GM23338 (cell line): ENCODE measurements around the gene NUMB. TPM values are rescaled to one million over a fixed set of nuclear protein-coding genes. Genes with fewer than 3 reads are reported as not detected.

Experiments used
- ATAC-seq: fragments of 200-7000 bp; cut with Tn5 transposase; 3 replicates; pipeline ENCODE4 v1.9.1; 2020
- DNase-seq: peaks from one replicate; pipeline ENCODE4 v3.0.0-alpha.2; 2015; ENCODE audit warnings: low spot score
- H2AFZ ChIP-seq: fragments of 200-600 bp; sonication (generic); 2 replicates; pipeline ENCODE4 v1.8.0; 2016; ENCODE audit warnings: antibody characterized with exemption, mild to moderate bottlenecking, moderate library complexity
- H3F3A ChIP-seq: fragments of 200-600 bp; sonication (generic); replicated peaks from 2 replicates; pipeline ENCODE4 v1.8.0; 2017; ENCODE audit warnings: antibody characterized with exemption, mixed run types, low read depth
- H3K27ac ChIP-seq: fragments of 200-600 bp; sonication (generic); 2 replicates; pipeline ENCODE4 v1.6.1; 2016; ENCODE audit warnings: low read depth
- H3K27me3 ChIP-seq: fragments of 200-600 bp; sonication (generic); 2 replicates; pipeline ENCODE4 v1.8.0; 2016; ENCODE audit warnings: mild to moderate bottlenecking, mixed run types, moderate library complexity; ENCODE audit not compliant: insufficient read depth
- H3K36me3 ChIP-seq: fragments of 200-600 bp; sonication (generic); 2 replicates; pipeline ENCODE4 v1.8.0; 2016; ENCODE audit warnings: mild to moderate bottlenecking; ENCODE audit not compliant: insufficient read depth
- H3K4me1 ChIP-seq: fragments of 200-600 bp; sonication (generic); 2 replicates; pipeline ENCODE4 v1.8.0; 2016; ENCODE audit warnings: mild to moderate bottlenecking, moderate library complexity; ENCODE audit not compliant: insufficient read depth
- H3K4me2 ChIP-seq: fragments of 200-600 bp; sonication (generic); 2 replicates; pipeline ENCODE4 v1.7.1; 2017; ENCODE audit warnings: mixed run types
- H3K4me3 ChIP-seq: fragments of 200-600 bp; sonication (generic); 2 replicates; pipeline ENCODE4 v1.6.1; 2016; ENCODE audit warnings: mixed run types
- H3K79me2 ChIP-seq: fragments of 200-600 bp; sonication (generic); replicated peaks from 2 replicates; pipeline ENCODE4 v1.8.0; 2017; ENCODE audit warnings: mild to moderate bottlenecking; ENCODE audit not compliant: insufficient read depth
- H3K9me2 ChIP-seq: fragments of 200-600 bp; sonication (generic); 2 replicates; pipeline ENCODE4 v1.8.0; 2017; ENCODE audit not compliant: insufficient read depth
- H4K20me1 ChIP-seq: fragments of 200-600 bp; sonication (generic); replicated peaks from 2 replicates; pipeline ENCODE4 v1.8.0; 2017; ENCODE audit warnings: mild to moderate bottlenecking; ENCODE audit not compliant: insufficient read depth
- H3K27ac Mint-ChIP-seq: 2 replicates; pipeline ENCODE4 v1.8.0; 2020; ENCODE audit warnings: inconsistent platforms, mild to moderate bottlenecking, moderate library complexity, mixed read lengths
- H3K27me3 Mint-ChIP-seq: 3 replicates; pipeline ENCODE4 v1.8.0; 2022; ENCODE audit warnings: low read depth, mild to moderate bottlenecking, moderate library complexity, mixed read lengths, inconsistent platforms; ENCODE audit not compliant: insufficient read depth, poor library complexity
- H3K36me3 Mint-ChIP-seq: 3 replicates; pipeline ENCODE4 v1.8.0; 2021; ENCODE audit warnings: low read depth, mild to moderate bottlenecking, inconsistent platforms, moderate library complexity, mixed read lengths
- H3K4me1 Mint-ChIP-seq: 3 replicates; pipeline ENCODE4 v1.8.0; 2020; ENCODE audit warnings: mild to moderate bottlenecking, inconsistent platforms, mixed read lengths
- H3K4me3 Mint-ChIP-seq: 3 replicates; pipeline ENCODE4 v1.8.0; 2021; ENCODE audit warnings: moderate library complexity, mild to moderate bottlenecking, inconsistent platforms, mixed read lengths
- H3K9me3 Mint-ChIP-seq: 3 replicates; pipeline ENCODE4 v1.8.0; 2020; ENCODE audit warnings: moderate library complexity, mild to moderate bottlenecking, inconsistent platforms, mixed read lengths
- CTCF ChIP-seq, 2 experiments: fragments of 200-600 bp in 1 of 2; sonication (generic) in 1 of 2; conservative IDR thresholded peaks; 2 replicates each; pipeline versions ENCODE4 v1.5.1 to v1.6.1; 2016 to 2017; ENCODE audit warnings: antibody characterized with exemption in 2 of 2, low read depth in 2 of 2, mild to moderate bottlenecking in 2 of 2, moderate library complexity in 1 of 2
- ETS1 ChIP-seq: IDR thresholded peaks from 2 replicates; pipeline ENCODE4 v1.6.1; 2016; ENCODE audit warnings: antibody characterized with exemption
- EZH2 ChIP-seq: fragments of 200-600 bp; sonication (generic); IDR thresholded peaks from one replicate; pipeline ENCODE4 v1.8.0; 2017; ENCODE audit warnings: antibody characterized with exemption, mild to moderate bottlenecking, low read depth; ENCODE audit not compliant: unreplicated experiment
- EZH2phosphoT487 ChIP-seq: fragments of 200-600 bp; sonication (generic); IDR thresholded peaks from one replicate; pipeline ENCODE4 v1.8.1; 2018; ENCODE audit warnings: antibody characterized with exemption; ENCODE audit not compliant: unreplicated experiment
- JUNB ChIP-seq: IDR thresholded peaks from one replicate; pipeline ENCODE4 v1.6.1; 2016; ENCODE audit warnings: antibody characterized with exemption; ENCODE audit not compliant: unreplicated experiment
- NANOG ChIP-seq: IDR thresholded peaks from 2 replicates; pipeline ENCODE4 v1.6.1; 2016; ENCODE audit warnings: antibody characterized with exemption, borderline replicate concordance
- POLR2AphosphoS5 ChIP-seq: IDR thresholded peaks from 2 replicates; pipeline ENCODE4 v1.6.1; 2016; ENCODE audit warnings: antibody characterized with exemption, low read depth
- REST ChIP-seq: IDR thresholded peaks from one replicate; pipeline ENCODE4 v1.6.1; 2018; ENCODE audit warnings: antibody characterized with exemption; ENCODE audit not compliant: unreplicated experiment
- STAT1 ChIP-seq: IDR thresholded peaks from one replicate; pipeline ENCODE4 v1.6.1; 2016; ENCODE audit warnings: antibody characterized with exemption; ENCODE audit not compliant: unreplicated experiment
- ZNF114 ChIP-seq: fragments of 250-450 bp; sonication (Bioruptor Pico); IDR thresholded peaks from 2 replicates; pipeline ENCODE4 v1.5.0; 2020; ENCODE audit warnings: mild to moderate bottlenecking, moderate library complexity
- ZNF331 ChIP-seq: fragments of 250-450 bp; sonication (Bioruptor Pico); IDR thresholded peaks from 2 replicates; pipeline ENCODE4 v1.5.0; 2020; ENCODE audit warnings: low read depth, mild to moderate bottlenecking, moderate library complexity
- polyA plus RNA-seq: library from polyadenylated mRNA; unstranded; fragments of >200 nt; fragmentation: Nextera tagmentation; extraction: Ambion mirVana; gene quantifications from 2 replicates; pipeline ENCODE4 v1.2.1, GENCODE V29; 2016
- total RNA-seq: library from RNA; depleted of rRNA; stranded (reverse); fragments of >200 nt; shearing (Covaris generic); gene quantifications from 2 replicates; pipeline ENCODE4 v1.2.3, GENCODE V29; 2014

Gene NUMB
- total and polyA plus RNA-seq, 2 experiments from 2014 or later, result 32.1 to 36.7 TPM

- no peak overlapping the region for H3K4me3 ChIP-seq
- no peaks in the 10 kb centered on the region for H3K27me3 ChIP-seq
- H3K4me2 ChIP-seq, result no peak overlapping the region
- no peaks in the 10 kb centered on the region for H3K4me1 ChIP-seq
- no peak overlapping the region for H2AFZ ChIP-seq
- Mint-ChIP-seq H3K27me3 (peaks cover 10% of the 10 kb centered on the region), H3K36me3 (peaks cover 6% of the 10 kb centered on the region; the same call in 2 of the 3 replicates), H3K9me3 (no peaks in the 10 kb centered on the region), H3K4me1 (no peaks in the 10 kb centered on the region; the same call in 2 of the 3 replicates), H3K27ac (no peak overlapping the region), H3K4me3 (no peak overlapping the region)
- no peak for DNase-seq
- no peaks in the 10 kb centered on the region for H3F3A ChIP-seq
- no peaks in the 10 kb centered on the region for H3K79me2 ChIP-seq
- TF ChIP-seq CTCF (conservative IDR thresholded peaks at IDR 0.05; ENCODE audit: low read depth in 2 of 2) (peak in 1 of 2 experiments; percentile 20; a peak in 1 of 4 replicates), EZH2phosphoT487 (no peak)
- no peaks in the 10 kb centered on the region for H3K9me2 ChIP-seq
- no peak overlapping the region for H3K27ac ChIP-seq
- H3K36me3 ChIP-seq, result no peaks in the 10 kb centered on the region
- no peaks in the 10 kb centered on the region for H4K20me1 ChIP-seq
- peak; percentile 17; the same call in 2 of the 3 replicates for ATAC-seq
These were observed 195.7 kb downstream of the NUMB start for GRCh38 chr14:73262427-73263183.

GRCh38 chr14:73261520-73262426 lies 196.6 kb downstream of the NUMB start:
- Histone ChIP-seq H4K20me1 (no peaks in the 10 kb centered on the region), H3K9me2 (no peaks in the 10 kb centered on the region), H2AFZ (no peak overlapping the region), H3K4me2 (no peak overlapping the region), H3K4me1 (no peaks in the 10 kb centered on the region), H3K79me2 (no peaks in the 10 kb centered on the region), H3K27me3 (no peaks in the 10 kb centered on the region), H3F3A (no peaks in the 10 kb centered on the region), H3K27ac (no peak overlapping the region), H3K4me3 (no peak overlapping the region), H3K36me3 (no peaks in the 10 kb centered on the region)
- H3K9me3 Mint-ChIP-seq, result no peaks in the 10 kb centered on the region
- no peak overlapping the region for H3K4me3 Mint-ChIP-seq
- DNase-seq, result no peak
- H3K27me3 Mint-ChIP-seq, result peaks cover 10% of the 10 kb centered on the region
- peaks cover 6% of the 10 kb centered on the region; the same call in 2 of the 3 replicates for H3K36me3 Mint-ChIP-seq
- no peaks in the 10 kb centered on the region; the same call in 2 of the 3 replicates for H3K4me1 Mint-ChIP-seq
- no peak overlapping the region for H3K27ac Mint-ChIP-seq
- no peak; the same call in 2 of the 3 replicates for ATAC-seq
- TF ChIP-seq EZH2 (no peak), ZNF331 (CRISPR knock-in tag) (no peak), ETS1 (no peak), STAT1 (no peak), ZNF114 (CRISPR knock-in tag) (no peak), REST (no peak), CTCF (conservative IDR thresholded peaks at IDR 0.05; ENCODE audit: low read depth in 2 of 2) (no peak), JUNB (no peak), POLR2AphosphoS5 (no peak), NANOG (no peak)
